HEK293T (cell line): Measurements from ENCODE around the gene ARHGEF19.

ENCODE experiments used
- CTCF ChIA-PET: fragments of 350-600 bp; formaldehyde crosslinking; extraction: SDS; loops from one replicate; lab custom pipeline; 2021; ENCODE audit warnings: antibody characterized with exemption, inconsistent platforms; lab: Yijun Ruan, JAX
- POLR2A ChIA-PET: fragments of 350-600 bp; formaldehyde crosslinking; extraction: SDS; loops from one replicate; lab custom pipeline; 2020; ENCODE audit warnings: antibody characterized with exemption, inconsistent platforms; lab: Yijun Ruan, JAX
- DNase-seq: peaks from one replicate; pipeline ENCODE4 v3.0.0; 2012; ENCODE audit warnings: mixed read lengths; ENCODE audit errors: extremely low spot score
- ARNT ChIP-seq: fragments of 450-650 bp; IDR thresholded peaks from 2 replicates; pipeline ENCODE4 v1.6.1; 2017; ENCODE audit warnings: mild to moderate bottlenecking
- BHLHE40 ChIP-seq: fragments of 450-650 bp; IDR thresholded peaks from 2 replicates; pipeline ENCODE4 v1.6.1; 2016; ENCODE audit warnings: mild to moderate bottlenecking, moderate library complexity, borderline replicate concordance
- CTBP1 ChIP-seq: fragments of 450-650 bp; IDR thresholded peaks from 2 replicates; pipeline ENCODE4 v1.6.1; 2016; ENCODE audit warnings: borderline replicate concordance
- ELF4 ChIP-seq: fragments of 450-650 bp; IDR thresholded peaks from 2 replicates; pipeline ENCODE4 v1.6.1; 2017; ENCODE audit warnings: antibody characterized with exemption
- FOXA1 ChIP-seq: fragments of 450-650 bp; IDR thresholded peaks from 2 replicates; pipeline ENCODE4 v1.6.1; 2016; ENCODE audit warnings: mild to moderate bottlenecking
- FOXK2 ChIP-seq: fragments of 450-650 bp; IDR thresholded peaks from 2 replicates; pipeline ENCODE4 v1.6.1; 2016; ENCODE audit warnings: mild to moderate bottlenecking
- FOXM1 ChIP-seq: fragments of 450-650 bp; IDR thresholded peaks from 2 replicates; pipeline ENCODE4 v1.6.1; 2017; ENCODE audit warnings: mild to moderate bottlenecking, borderline replicate concordance
- HDGF ChIP-seq: fragments of 450-650 bp; IDR thresholded peaks from 2 replicates; pipeline ENCODE4 v1.6.1; 2017; ENCODE audit warnings: antibody characterized with exemption, borderline replicate concordance
- L3MBTL2 ChIP-seq: fragments of 450-650 bp; conservative IDR thresholded peaks from 2 replicates; pipeline ENCODE4 v1.6.1; 2016; ENCODE audit warnings: mild to moderate bottlenecking
- LEF1 ChIP-seq: fragments of 450-650 bp; IDR thresholded peaks from 2 replicates; pipeline ENCODE4 v1.6.1; 2017; ENCODE audit warnings: mild to moderate bottlenecking, borderline replicate concordance
- NFRKB ChIP-seq: fragments of 450-650 bp; IDR thresholded peaks from 2 replicates; pipeline ENCODE4 v1.6.1; 2016; ENCODE audit warnings: mild to moderate bottlenecking, moderate library complexity
- PKNOX1 ChIP-seq: fragments of 450-650 bp; IDR thresholded peaks from 2 replicates; pipeline ENCODE4 v1.6.1; 2016
- SP1 ChIP-seq: fragments of 450-650 bp; IDR thresholded peaks from 2 replicates; pipeline ENCODE4 v1.6.1; 2017
- SUZ12 ChIP-seq: fragments of 450-650 bp; IDR thresholded peaks from 2 replicates; pipeline ENCODE4 v1.6.1; 2016; ENCODE audit warnings: mild to moderate bottlenecking
- TARDBP ChIP-seq: fragments of 450-650 bp; IDR thresholded peaks from 2 replicates; pipeline ENCODE4 v1.6.1; 2016
- ZNF384 ChIP-seq: fragments of 450-650 bp; IDR thresholded peaks from 2 replicates; pipeline ENCODE4 v1.6.1; 2016

ARHGEF19 gene

DNA sequence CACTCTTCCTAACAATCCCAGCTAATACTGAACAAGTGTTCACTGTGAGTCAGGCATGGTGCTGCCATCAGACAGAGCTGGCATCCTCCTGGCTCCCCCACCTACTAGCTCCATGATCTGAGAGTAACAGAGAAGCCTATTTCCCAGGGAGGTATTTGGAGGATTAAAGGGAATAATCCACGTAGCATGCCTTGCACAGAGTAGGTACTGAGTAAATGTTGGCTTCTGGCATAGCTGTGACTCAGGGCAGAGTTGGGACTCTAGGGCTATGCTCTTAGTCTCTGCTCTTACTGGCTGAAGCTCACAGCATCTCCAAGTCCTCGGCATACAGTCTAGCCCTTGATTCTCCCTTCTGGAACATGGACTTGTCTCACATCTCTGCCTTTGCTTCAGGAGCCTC lies 8.2 kb downstream of the ARHGEF19 start:
- ChIA-PET CTCF (interaction anchor here (0.5 to 1.9 kb wide), 4 partner anchors 112 to 159 kb away, joined by 3 to 7 read pairs (median 4); no protein-coding TSS in a partner anchor), POLR2A (interaction anchor here (1.3 kb wide), 1 partner anchor 40 kb away, joined by 4 read pairs; no protein-coding TSS in a partner anchor)
- TF ChIP-seq SP1 (no peak), FOXK2 (no peak), FOXA1 (no peak), ARNT (no peak), L3MBTL2 (no peak), ELF4 (no peak), PKNOX1 (no peak), HDGF (no peak), TARDBP (no peak), LEF1 (no peak), ZNF384 (no peak), SUZ12 (no peak), CTBP1 (no peak), NFRKB (no peak), BHLHE40 (no peak), FOXM1 (no peak)
- no peak for DNase-seq

DNA sequence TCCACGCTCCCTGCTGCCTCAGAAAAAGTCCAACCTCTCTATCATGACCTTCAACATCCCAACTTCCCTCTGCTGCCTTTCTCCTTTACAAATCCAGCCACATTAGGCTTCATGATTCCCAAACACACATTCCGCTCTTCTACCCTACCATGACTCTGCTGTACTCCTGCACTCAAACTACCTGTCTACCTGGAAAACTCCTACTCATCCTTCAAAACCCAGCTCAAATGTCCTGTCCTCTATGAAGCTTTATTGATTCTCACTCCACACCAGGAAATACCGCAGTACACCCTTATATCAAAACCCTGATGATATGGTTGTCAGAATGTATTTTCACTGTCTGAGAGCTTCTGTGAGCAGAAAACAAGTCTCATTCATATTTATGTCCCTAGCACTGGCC lies 8.9 kb downstream of the ARHGEF19 start:
- ChIA-PET CTCF (interaction anchor here (0.5 to 1.9 kb wide), 4 partner anchors 40 to 160 kb away, joined by 3 to 7 read pairs (median 4); no protein-coding TSS in a partner anchor), POLR2A (interaction anchor here (1.3 kb wide), 1 partner anchor 41 kb away, joined by 4 read pairs; no protein-coding TSS in a partner anchor)
- TF ChIP-seq LEF1 (no peak), SUZ12 (no peak), FOXA1 (no peak), ELF4 (no peak), BHLHE40 (no peak), TARDBP (no peak), FOXK2 (no peak), ARNT (no peak), FOXM1 (no peak), PKNOX1 (no peak), NFRKB (no peak)
- DNase-seq, result no peak

- POLR2A ChIA-PET, result no interaction called here
- CTCF ChIA-PET, result interaction anchor here (0.7 kb wide), 1 partner anchor 41 kb away, joined by 3 read pairs; no protein-coding TSS in a partner anchor
- TF ChIP-seq ARNT (no peak), ELF4 (no peak), BHLHE40 (no peak), SP1 (no peak)
- no peak for DNase-seq
Observed at GRCh38 chr1:16202281-16203210, 9.9 kb downstream of the ARHGEF19 start.

DNA sequence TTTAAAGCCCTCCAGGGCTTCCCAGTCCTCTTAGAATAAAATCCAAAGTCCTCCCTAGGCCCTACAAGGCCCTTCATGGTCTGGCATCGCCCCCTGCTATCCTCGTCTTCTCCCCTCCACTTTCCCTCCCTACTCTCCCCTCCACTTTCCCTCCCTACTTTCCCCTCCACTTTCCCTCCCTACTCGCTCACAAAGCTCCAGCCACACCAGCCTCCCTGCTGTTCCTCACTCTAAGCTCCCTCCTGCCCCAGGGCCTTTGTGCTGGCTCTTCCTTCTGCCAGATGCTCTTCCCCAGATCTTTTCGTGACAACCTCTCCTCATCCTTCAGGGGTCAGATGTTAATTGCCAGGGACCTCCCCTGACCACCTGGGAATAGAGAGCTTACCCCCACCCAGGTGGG lies 12.8 kb downstream of the ARHGEF19 start:
- POLR2A ChIA-PET, result interaction anchor here (1.9 kb wide), 1 partner anchor 38 kb away, joined by 5 read pairs; the partner anchor contains the start of gene CPLANE2
- TF ChIP-seq BHLHE40 (no peak), FOXK2 (no peak)
- DNase-seq, result no peak
- CTCF ChIA-PET, result interaction anchor here (1.4 kb wide), 1 partner anchor 45 kb away, joined by 5 read pairs; no protein-coding TSS in a partner anchor

DNA sequence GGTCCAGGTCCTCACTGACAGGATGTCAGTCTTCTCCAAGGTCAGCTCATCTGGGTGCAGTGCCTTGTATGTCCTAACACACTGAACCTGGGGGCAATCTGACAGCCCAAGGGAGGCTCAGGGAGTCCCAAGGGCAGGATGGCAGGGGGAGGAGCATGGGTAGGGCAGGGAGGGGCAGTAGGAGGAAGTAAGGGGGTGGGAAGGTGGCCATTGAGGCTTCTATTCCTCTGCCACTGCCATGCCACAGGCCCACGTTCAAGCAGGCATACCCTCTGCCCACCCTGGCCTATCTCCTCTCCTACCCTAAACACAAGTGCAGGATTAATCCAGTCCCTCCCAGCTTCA lies 13.3 kb downstream of the ARHGEF19 start:
- no peak for DNase-seq
- CTCF ChIA-PET, result interaction anchor here (1.4 kb wide), 1 partner anchor 46 kb away, joined by 5 read pairs; no protein-coding TSS in a partner anchor
- POLR2A ChIA-PET, result interaction anchor here (1.9 kb wide), 1 partner anchor 38 kb away, joined by 5 read pairs; the partner anchor contains the start of gene CPLANE2
- TF ChIP-seq BHLHE40, result no peak
- no peak for TF ChIP-seq ELF4
- TF ChIP-seq CTBP1, result no peak
- TF ChIP-seq FOXM1, result no peak
- no peak for TF ChIP-seq ARNT
- no peak for TF ChIP-seq TARDBP
- TF ChIP-seq LEF1, result no peak
- TF ChIP-seq SP1, result no peak

GRCh38 chr1:16198444-16199156 lies 13.9 kb downstream of the ARHGEF19 start:
- CTCF ChIA-PET, result no interaction called here
- POLR2A ChIA-PET, result interaction anchor here (1.9 kb wide), 1 partner anchor 39 kb away, joined by 5 read pairs; the partner anchor contains the start of gene CPLANE2
- TF ChIP-seq SUZ12 (no peak), NFRKB (no peak), L3MBTL2 (no peak), HDGF (no peak), PKNOX1 (no peak), CTBP1 (no peak), FOXK2 (no peak), ELF4 (no peak)

More at GRCh38 chr1:16198444-16199156, 13.9 kb downstream of the ARHGEF19 start:
- DNase-seq, result no peak
